ENCODE results near the gene SNAPC4.

The SNAPC4 gene

GRCh38 chr9:136423432-136424146 is 23.6 kb upstream of the SNAPC4 start:
- Histone ChIP-seq H3K23ac (ENCODE audit: low read depth, low read length, poor library complexity) (no peak overlapping the region), H3K9me3 (replicated peaks in 1 of 2; ENCODE audit: control insufficient read depth in 2 of 2, insufficient read depth in 1 of 2, low read depth in 1 of 2, low read length in 2 of 2) (no peaks in the 10 kb centered on the region), H3K79me1 (ENCODE audit: low read depth, low read length) (no peaks in the 10 kb centered on the region), H2AK5ac (ENCODE audit: low read depth, low read length) (no peak overlapping the region), H3K36me3 (replicated peaks in 1 of 2; ENCODE audit: control insufficient read depth in 2 of 2, insufficient read depth in 2 of 2, low read length in 2 of 2) (peaks cover 41 to 73% of the 10 kb centered on the region in 2 donors), H3K18ac (ENCODE audit: low read length) (no peak overlapping the region), H3K4me2 (ENCODE audit: insufficient read depth, low read length, poor library complexity, severe bottlenecking) (no peak overlapping the region), H3K4me1 (ENCODE audit: control insufficient read depth in 2 of 2, insufficient read depth in 1 of 2, low read depth in 1 of 2, low read length in 2 of 2) (no peaks in the 10 kb centered on the region), H3K4me3 (ENCODE audit: low read length in 2 of 2) (no peak overlapping the region), H3K9ac (ENCODE audit: low read depth, low read length, poor library complexity) (no peak overlapping the region), H3K4ac (ENCODE audit: low read length) (no peak overlapping the region), H4K8ac (ENCODE audit: low read depth, low read length) (no peak overlapping the region), H2BK5ac (ENCODE audit: low read length) (no peak overlapping the region), H2BK15ac (ENCODE audit: low read length) (no peak overlapping the region), H2BK12ac (ENCODE audit: low read length) (no peak overlapping the region), H3K27me3 (ENCODE audit: control insufficient read depth in 3 of 3, insufficient read depth in 3 of 3, low read depth in 1 of 3, low read length in 3 of 3) (no peaks in the 10 kb centered on the region), H2AFZ (ENCODE audit: low read length) (no peak overlapping the region), H4K91ac (ENCODE audit: low read depth, low read length, poor library complexity) (no peak overlapping the region), H3K14ac (ENCODE audit: low read length) (no peak overlapping the region), H3K27ac (replicated peaks; ENCODE audit: low read length) (no peak overlapping the region), H2BK120ac (ENCODE audit: low read depth, low read length) (no peak overlapping the region)
- no CpG with 5 or more reads among the region's 43 CpGs for WGBS, 2 donors (ENCODE audit: extremely low coverage in 2 of 2, insufficient read length in 2 of 2, insufficient replicate concordance in 1 of 2)
- DNase-seq (ENCODE audit: low spot score), result no peak

DNA sequence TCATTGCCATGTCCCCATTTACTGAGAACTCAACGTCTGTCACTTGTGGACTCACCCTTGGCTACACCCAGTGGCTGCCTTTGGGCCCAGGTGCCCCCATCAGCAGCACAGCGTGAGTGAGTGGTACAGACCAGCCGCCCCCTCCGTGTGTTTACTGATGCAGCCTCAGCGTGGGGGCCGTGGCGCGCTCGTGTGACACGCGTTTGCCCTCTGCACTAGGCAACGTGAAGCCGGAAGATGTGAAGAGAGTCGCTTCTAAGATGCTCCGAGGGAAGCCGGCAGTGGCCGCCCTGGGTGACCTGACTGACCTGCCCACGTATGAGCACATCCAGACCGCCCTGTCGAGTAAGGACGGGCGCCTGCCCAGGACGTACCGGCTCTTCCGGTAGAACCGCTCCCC is 22.9 kb upstream of the SNAPC4 start:
- Histone ChIP-seq H3K4me3 (ENCODE audit: low read length in 2 of 2) (no peak overlapping the region), H2BK5ac (ENCODE audit: low read length) (no peak overlapping the region), H4K8ac (ENCODE audit: low read depth, low read length) (no peak overlapping the region), H3K4me2 (ENCODE audit: insufficient read depth, low read length, poor library complexity, severe bottlenecking) (no peak overlapping the region), H3K4ac (ENCODE audit: low read length) (no peak overlapping the region), H3K23ac (ENCODE audit: low read depth, low read length, poor library complexity) (peak overlapping the region; percentile 57), H3K36me3 (replicated peaks in 1 of 2; ENCODE audit: control insufficient read depth in 2 of 2, insufficient read depth in 2 of 2, low read length in 2 of 2) (peaks cover 48 to 76% of the 10 kb centered on the region in 2 donors), H3K27me3 (ENCODE audit: control insufficient read depth in 3 of 3, insufficient read depth in 3 of 3, low read depth in 1 of 3, low read length in 3 of 3) (no peaks in the 10 kb centered on the region), H3K4me1 (ENCODE audit: control insufficient read depth in 2 of 2, insufficient read depth in 1 of 2, low read depth in 1 of 2, low read length in 2 of 2) (no peaks in the 10 kb centered on the region), H3K27ac (replicated peaks; ENCODE audit: low read length) (no peak overlapping the region), H3K14ac (ENCODE audit: low read length) (no peak overlapping the region), H3K79me1 (ENCODE audit: low read depth, low read length) (peaks cover 4% of the 10 kb centered on the region), H2AFZ (ENCODE audit: low read length) (no peak overlapping the region), H2AK5ac (ENCODE audit: low read depth, low read length) (no peak overlapping the region), H3K9me3 (replicated peaks in 1 of 2; ENCODE audit: control insufficient read depth in 2 of 2, insufficient read depth in 1 of 2, low read depth in 1 of 2, low read length in 2 of 2) (no peaks in the 10 kb centered on the region), H2BK15ac (ENCODE audit: low read length) (no peak overlapping the region), H3K9ac (ENCODE audit: low read depth, low read length, poor library complexity) (peak overlapping the region; percentile 74), H3K18ac (ENCODE audit: low read length) (no peak overlapping the region), H2BK120ac (ENCODE audit: low read depth, low read length) (no peak overlapping the region), H2BK12ac (ENCODE audit: low read length) (no peak overlapping the region), H4K91ac (ENCODE audit: low read depth, low read length, poor library complexity) (no peak overlapping the region)
- no peak for DNase-seq (ENCODE audit: low spot score)
- no CpG with 5 or more reads among the region's 26 CpGs for WGBS, 2 donors (ENCODE audit: extremely low coverage in 2 of 2, insufficient read length in 2 of 2, insufficient replicate concordance in 1 of 2)

GRCh38 chr9:136421791-136422190 is 21.8 kb upstream of the SNAPC4 start:
- no peak for DNase-seq (ENCODE audit: low spot score)
- Histone ChIP-seq H3K9me3 (replicated peaks in 1 of 2; ENCODE audit: control insufficient read depth in 2 of 2, insufficient read depth in 1 of 2, low read depth in 1 of 2, low read length in 2 of 2) (no peaks in the 10 kb centered on the region), H2BK120ac (ENCODE audit: low read depth, low read length) (no peak overlapping the region), H2BK15ac (ENCODE audit: low read length) (no peak overlapping the region), H3K4me3 (ENCODE audit: low read length in 2 of 2) (no peak overlapping the region), H3K4ac (ENCODE audit: low read length) (no peak overlapping the region), H4K8ac (ENCODE audit: low read depth, low read length) (no peak overlapping the region), H3K27ac (replicated peaks; ENCODE audit: low read length) (no peak overlapping the region), H2BK12ac (ENCODE audit: low read length) (no peak overlapping the region), H3K14ac (ENCODE audit: low read length) (no peak overlapping the region), H3K18ac (ENCODE audit: low read length) (no peak overlapping the region), H4K91ac (ENCODE audit: low read depth, low read length, poor library complexity) (no peak overlapping the region), H3K4me1 (ENCODE audit: control insufficient read depth in 2 of 2, insufficient read depth in 1 of 2, low read depth in 1 of 2, low read length in 2 of 2) (no peaks in the 10 kb centered on the region), H3K4me2 (ENCODE audit: insufficient read depth, low read length, poor library complexity, severe bottlenecking) (no peak overlapping the region), H3K36me3 (replicated peaks in 1 of 2; ENCODE audit: control insufficient read depth in 2 of 2, insufficient read depth in 2 of 2, low read length in 2 of 2) (peaks cover 55 to 83% of the 10 kb centered on the region in 2 donors), H2AFZ (ENCODE audit: low read length) (no peak overlapping the region), H3K9ac (ENCODE audit: low read depth, low read length, poor library complexity) (no peak overlapping the region), H2AK5ac (ENCODE audit: low read depth, low read length) (no peak overlapping the region), H3K27me3 (ENCODE audit: control insufficient read depth in 3 of 3, insufficient read depth in 3 of 3, low read depth in 1 of 3, low read length in 3 of 3) (no peaks in the 10 kb centered on the region), H3K79me1 (ENCODE audit: low read depth, low read length) (peaks cover 6% of the 10 kb centered on the region), H3K23ac (ENCODE audit: low read depth, low read length, poor library complexity) (no peak overlapping the region), H2BK5ac (ENCODE audit: low read length) (no peak overlapping the region)
- WGBS, 2 donors (ENCODE audit: extremely low coverage in 2 of 2, insufficient read length in 2 of 2, insufficient replicate concordance in 1 of 2), result no CpG with 5 or more reads among the region's 21 CpGs

DNA sequence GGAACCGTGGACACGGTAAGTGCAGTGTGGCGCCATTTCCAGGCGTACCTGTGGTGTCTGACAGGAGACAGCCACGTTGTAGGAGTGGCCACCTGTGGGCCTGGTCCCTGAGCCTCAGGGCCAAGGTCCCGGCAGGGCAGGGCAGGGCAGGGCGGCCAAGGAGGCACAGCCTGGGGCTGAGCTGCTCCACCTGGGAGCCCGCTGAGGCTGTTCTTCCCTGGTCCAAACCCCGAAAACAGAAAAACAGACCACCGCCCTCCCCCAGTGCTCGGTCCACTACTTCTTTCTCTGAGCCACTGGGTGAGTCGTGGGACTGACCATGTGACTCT is 19.1 kb upstream of the SNAPC4 start:
- no peak overlapping the region for H2AK5ac ChIP-seq (ENCODE audit: low read depth, low read length)
- peak overlapping the region in 1 of 2 donors; percentile 8 for H3K4me3 ChIP-seq (ENCODE audit: low read length in 2 of 2)
- no peak overlapping the region for H3K23ac ChIP-seq (ENCODE audit: low read depth, low read length, poor library complexity)
- no peak overlapping the region for H3K9ac ChIP-seq (ENCODE audit: low read depth, low read length, poor library complexity)
- H4K91ac ChIP-seq (ENCODE audit: low read depth, low read length, poor library complexity), result no peak overlapping the region
- no peak overlapping the region for H4K8ac ChIP-seq (ENCODE audit: low read depth, low read length)
- H2AFZ ChIP-seq (ENCODE audit: low read length), result no peak overlapping the region
- H2BK12ac ChIP-seq (ENCODE audit: low read length), result no peak overlapping the region
- no peak for DNase-seq (ENCODE audit: low spot score)
- H3K79me1 ChIP-seq (ENCODE audit: low read depth, low read length), result peaks cover 6% of the 10 kb centered on the region
- WGBS, 2 donors (ENCODE audit: extremely low coverage in 2 of 2, insufficient read length in 2 of 2, insufficient replicate concordance in 1 of 2), result no CpG with 5 or more reads among the region's 12 CpGs
- H3K18ac ChIP-seq (ENCODE audit: low read length), result no peak overlapping the region
- no peak overlapping the region for H3K27ac ChIP-seq (replicated peaks; ENCODE audit: low read length)
- no peak overlapping the region for H3K14ac ChIP-seq (ENCODE audit: low read length)
- no peaks in the 10 kb centered on the region for H3K4me1 ChIP-seq (ENCODE audit: control insufficient read depth in 2 of 2, insufficient read depth in 1 of 2, low read depth in 1 of 2, low read length in 2 of 2)
- no peak overlapping the region for H2BK15ac ChIP-seq (ENCODE audit: low read length)
- H3K36me3 ChIP-seq (replicated peaks in 1 of 2; ENCODE audit: control insufficient read depth in 2 of 2, insufficient read depth in 2 of 2, low read length in 2 of 2), result peaks cover 67 to 95% of the 10 kb centered on the region in 2 donors
- H2BK5ac ChIP-seq (ENCODE audit: low read length), result peak overlapping the region; percentile 66
- no peaks in the 10 kb centered on the region for H3K9me3 ChIP-seq (replicated peaks in 1 of 2; ENCODE audit: control insufficient read depth in 2 of 2, insufficient read depth in 1 of 2, low read depth in 1 of 2, low read length in 2 of 2)
- H2BK120ac ChIP-seq (ENCODE audit: low read depth, low read length), result no peak overlapping the region
- no peak overlapping the region for H3K4ac ChIP-seq (ENCODE audit: low read length)
- no peak overlapping the region for H3K4me2 ChIP-seq (ENCODE audit: insufficient read depth, low read length, poor library complexity, severe bottlenecking)
- no peaks in the 10 kb centered on the region for H3K27me3 ChIP-seq (ENCODE audit: control insufficient read depth in 3 of 3, insufficient read depth in 3 of 3, low read depth in 1 of 3, low read length in 3 of 3)

All from neuronal stem cell (in vitro differentiated cells).